Neural progenitor cell (in vitro differentiated cells): ENCODE results near the gene STK39. TPM values are rescaled to one million over a fixed set of nuclear protein-coding genes. Genes with fewer than 3 reads are reported as not detected.

Experiments used
- DNase-seq: peaks from one replicate; pipeline ENCODE4 v3.0.0-alpha.2; 2016; ENCODE audit warnings: low spot score
- H2AFZ ChIP-seq: fragments of 200-600 bp; sonication (generic); replicated peaks from 2 replicates; pipeline ENCODE4 v1.6.1; 2016; ENCODE audit warnings: antibody characterized with exemption
- H3F3A ChIP-seq: fragments of 200-600 bp; sonication (generic); 2 replicates; pipeline ENCODE4 v1.6.1; 2016; ENCODE audit warnings: antibody characterized with exemption, low read depth
- H3K27ac ChIP-seq: fragments of 200-600 bp; sonication (generic); 2 replicates; pipeline ENCODE4 v1.5.1; 2016; ENCODE audit warnings: mild to moderate bottlenecking
- H3K27me3 ChIP-seq: fragments of 200-600 bp; sonication (generic); 2 replicates; pipeline ENCODE4 v1.6.1; 2016; ENCODE audit warnings: mild to moderate bottlenecking, moderate library complexity
- H3K36me3 ChIP-seq: fragments of 200-600 bp; sonication (generic); 2 replicates; pipeline ENCODE4 v1.5.1; 2016
- H3K4me1 ChIP-seq: fragments of 200-600 bp; sonication (generic); 2 replicates; pipeline ENCODE4 v1.6.1; 2016; ENCODE audit warnings: mixed run types
- H3K4me2 ChIP-seq: fragments of 200-600 bp; sonication (generic); 2 replicates; pipeline ENCODE4 v1.6.1; 2016
- H3K4me3 ChIP-seq: fragments of 200-600 bp; sonication (generic); 2 replicates; pipeline ENCODE4 v1.5.1; 2016
- H3K79me2 ChIP-seq: fragments of 200-600 bp; sonication (generic); 2 replicates; pipeline ENCODE4 v1.6.1; 2016; ENCODE audit warnings: low read depth
- H3K9ac ChIP-seq: fragments of 200-600 bp; sonication (generic); 2 replicates; pipeline ENCODE4 v1.6.1; 2016
- H3K9me3 ChIP-seq: fragments of 200-600 bp; sonication (generic); 2 replicates; pipeline ENCODE4 v1.5.1; 2016; ENCODE audit warnings: low read depth
- H4K20me1 ChIP-seq: fragments of 200-600 bp; sonication (generic); 2 replicates; pipeline ENCODE4 v1.6.1; 2016; ENCODE audit warnings: low read depth
- H3K27ac Mint-ChIP-seq: 3 replicates; pipeline ENCODE4 v1.8.0; 2021; ENCODE audit warnings: mixed read lengths
- H3K27me3 Mint-ChIP-seq: 2 replicates; pipeline ENCODE4 v1.8.0; 2022; ENCODE audit warnings: low read depth, mild to moderate bottlenecking, inconsistent platforms, moderate library complexity, mixed read lengths; ENCODE audit not compliant: insufficient read depth
- H3K36me3 Mint-ChIP-seq: 3 replicates; pipeline ENCODE4 v1.8.0; 2021; ENCODE audit warnings: mixed read lengths
- H3K4me1 Mint-ChIP-seq: 3 replicates; pipeline ENCODE4 v1.8.0; 2021; ENCODE audit warnings: mixed read lengths
- H3K4me3 Mint-ChIP-seq: 3 replicates; pipeline ENCODE4 v1.8.0; 2021; ENCODE audit warnings: mild to moderate bottlenecking, moderate library complexity, mixed read lengths
- H3K9me3 Mint-ChIP-seq: 3 replicates; pipeline ENCODE4 v1.8.0; 2020; ENCODE audit warnings: mixed read lengths
- EZH2 ChIP-seq: fragments of 200-600 bp; sonication (generic); IDR thresholded peaks from 2 replicates; pipeline ENCODE4 v1.6.1; 2017; ENCODE audit warnings: antibody characterized with exemption, mild to moderate bottlenecking, moderate library complexity
- EZH2phosphoT487 ChIP-seq: fragments of 200-600 bp; sonication (generic); IDR thresholded peaks from 2 replicates; pipeline ENCODE4 v1.6.1; 2017; ENCODE audit warnings: antibody characterized with exemption
- total RNA-seq: library from RNA; depleted of rRNA; stranded (reverse); fragments of >200 nt; gene quantifications from 2 replicates; pipeline ENCODE4 v1.2.3, GENCODE V29; 2015; ENCODE audit warnings: low replicate concordance
- TF ChIP-seq, protein P1 (sequence below): fragments of 200-600 bp; sonication (generic); IDR thresholded peaks from 2 replicates; pipeline ENCODE4 v1.5.1; 2017; ENCODE audit warnings: antibody characterized with exemption, mild to moderate bottlenecking

STK39 gene
- total RNA-seq, 1 donor from 2014 or later = 23.8 TPM

- Mint-ChIP-seq H3K27ac (no peak overlapping the region), H3K4me3 (no peak overlapping the region), H3K4me1 (peaks cover 16% of the 10 kb centered on the region), H3K27me3 (no peaks in the 10 kb centered on the region), H3K36me3 (peaks cover 10% of the 10 kb centered on the region), H3K9me3 (no peaks in the 10 kb centered on the region)
- Histone ChIP-seq H3K27me3 (no peaks in the 10 kb centered on the region), H4K20me1 (no peaks in the 10 kb centered on the region), H3K4me1 (peaks cover 38% of the 10 kb centered on the region), H3K27ac (peak overlapping the region; percentile 86), H3K9me3 (no peaks in the 10 kb centered on the region), H3K36me3 (no peaks in the 10 kb centered on the region), H3F3A (peaks cover 21% of the 10 kb centered on the region), H3K79me2 (no peaks in the 10 kb centered on the region), H3K4me2 (peak overlapping the region; percentile 50), H3K4me3 (no peak overlapping the region), H3K9ac (no peak overlapping the region), H2AFZ (peak overlapping the region; percentile 33)
- no peak for DNase-seq
- TF ChIP-seq EZH2phosphoT487 (no peak), EZH2 (no peak)
- TF ChIP-seq, protein P1, sequence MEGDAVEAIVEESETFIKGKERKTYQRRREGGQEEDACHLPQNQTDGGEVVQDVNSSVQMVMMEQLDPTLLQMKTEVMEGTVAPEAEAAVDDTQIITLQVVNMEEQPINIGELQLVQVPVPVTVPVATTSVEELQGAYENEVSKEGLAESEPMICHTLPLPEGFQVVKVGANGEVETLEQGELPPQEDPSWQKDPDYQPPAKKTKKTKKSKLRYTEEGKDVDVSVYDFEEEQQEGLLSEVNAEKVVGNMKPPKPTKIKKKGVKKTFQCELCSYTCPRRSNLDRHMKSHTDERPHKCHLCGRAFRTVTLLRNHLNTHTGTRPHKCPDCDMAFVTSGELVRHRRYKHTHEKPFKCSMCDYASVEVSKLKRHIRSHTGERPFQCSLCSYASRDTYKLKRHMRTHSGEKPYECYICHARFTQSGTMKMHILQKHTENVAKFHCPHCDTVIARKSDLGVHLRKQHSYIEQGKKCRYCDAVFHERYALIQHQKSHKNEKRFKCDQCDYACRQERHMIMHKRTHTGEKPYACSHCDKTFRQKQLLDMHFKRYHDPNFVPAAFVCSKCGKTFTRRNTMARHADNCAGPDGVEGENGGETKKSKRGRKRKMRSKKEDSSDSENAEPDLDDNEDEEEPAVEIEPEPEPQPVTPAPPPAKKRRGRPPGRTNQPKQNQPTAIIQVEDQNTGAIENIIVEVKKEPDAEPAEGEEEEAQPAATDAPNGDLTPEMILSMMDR = no peak
Measured at GRCh38 chr2:167962436-167963226, 284.8 kb downstream of the STK39 start.

DNA sequence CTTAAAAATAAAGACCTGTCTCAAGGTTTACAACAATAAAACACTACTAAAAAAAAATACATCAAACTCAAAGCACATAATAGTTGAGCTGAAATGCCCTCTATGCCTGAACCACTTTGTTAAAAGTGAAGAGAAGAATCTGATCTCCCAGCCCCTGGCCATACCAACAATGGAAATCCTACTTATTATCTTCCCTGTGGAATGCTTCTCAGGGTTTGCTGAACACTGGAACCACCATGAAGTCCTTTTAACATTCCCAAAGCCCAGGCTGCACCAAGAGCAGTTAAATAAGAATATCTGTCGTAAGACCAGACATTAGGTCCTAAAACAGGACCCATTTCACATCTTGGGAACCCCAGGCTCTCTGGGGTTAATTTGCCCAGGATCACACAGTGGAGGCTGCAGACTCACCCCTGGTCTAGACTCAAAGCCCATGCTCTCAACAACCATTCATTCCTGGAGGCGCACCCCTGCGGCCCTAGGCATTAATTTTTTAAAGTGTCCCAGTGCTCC is 285.8 kb downstream of the STK39 start:
- Histone ChIP-seq H3K9me3 (no peaks in the 10 kb centered on the region), H3K27ac (peak overlapping the region; percentile 86), H3K4me2 (peak overlapping the region; percentile 50), H3K4me3 (no peak overlapping the region), H3F3A (peaks cover 21% of the 10 kb centered on the region), H3K9ac (no peak overlapping the region), H3K4me1 (peaks cover 31% of the 10 kb centered on the region), H4K20me1 (no peaks in the 10 kb centered on the region), H2AFZ (no peak overlapping the region), H3K79me2 (no peaks in the 10 kb centered on the region), H3K36me3 (no peaks in the 10 kb centered on the region), H3K27me3 (no peaks in the 10 kb centered on the region)
- no peaks in the 10 kb centered on the region for H3K27me3 Mint-ChIP-seq
- TF ChIP-seq, protein P1 = no peak
- TF ChIP-seq EZH2phosphoT487 (no peak), EZH2 (no peak)
- peaks cover 10% of the 10 kb centered on the region for H3K36me3 Mint-ChIP-seq
- peak; percentile 59 for DNase-seq
- no peak overlapping the region for H3K4me3 Mint-ChIP-seq
- no peaks in the 10 kb centered on the region for H3K9me3 Mint-ChIP-seq
- H3K27ac Mint-ChIP-seq = peak overlapping the region; percentile 72
- H3K4me1 Mint-ChIP-seq = peaks cover 16% of the 10 kb centered on the region

GRCh38 chr2:167960089-167960747 is 287.2 kb downstream of the STK39 start:
- Mint-ChIP-seq H3K4me1 (peaks cover 16% of the 10 kb centered on the region), H3K36me3 (peaks cover 10% of the 10 kb centered on the region), H3K27ac (no peak overlapping the region), H3K9me3 (no peaks in the 10 kb centered on the region), H3K27me3 (peaks cover 4% of the 10 kb centered on the region), H3K4me3 (no peak overlapping the region)
- Histone ChIP-seq H3F3A (peaks cover 21% of the 10 kb centered on the region), H3K9me3 (no peaks in the 10 kb centered on the region), H3K27me3 (no peaks in the 10 kb centered on the region), H3K4me3 (no peak overlapping the region), H3K79me2 (no peaks in the 10 kb centered on the region), H3K4me1 (peaks cover 30% of the 10 kb centered on the region), H4K20me1 (no peaks in the 10 kb centered on the region), H3K27ac (no peak overlapping the region), H3K36me3 (no peaks in the 10 kb centered on the region), H3K4me2 (peak overlapping the region; percentile 50), H2AFZ (no peak overlapping the region), H3K9ac (no peak overlapping the region)
- DNase-seq = no peak
- no peak for TF ChIP-seq EZH2phosphoT487
- TF ChIP-seq, protein P1 = no peak
